Hippocampal formation (tissue), 2 donors: ENCODE measurements around the gene SLC36A1.
"Not testable (repeated sequence)": the region's sequence is repeated elsewhere in the genome, so short reads cannot be mapped to it uniquely, and the experiment has no call there.

Source experiments
- DNase-seq, 2 donors: peaks; one replicate each; lab custom pipeline; 2025; lab: John Stamatoyannopoulos, UW

The SLC36A1 gene

GRCh38 chr5:151447174-151448037 lies at the start of gene SLC36A1:
TSS of gene SLC36A1 (plus strand) at chr5:151447603. CDS start at chr5:151458793, 11,190 bp downstream.
- DNase-seq: peak; percentile 87 to 90

- no peak for DNase-seq
These were observed 41.9 kb upstream of the SLC36A1 start for GRCh38 chr5:151405334-151406160.

- DNase-seq: no peak
These were observed 41.0 kb upstream of the SLC36A1 start for GRCh38 chr5:151406322-151406947.

DNA sequence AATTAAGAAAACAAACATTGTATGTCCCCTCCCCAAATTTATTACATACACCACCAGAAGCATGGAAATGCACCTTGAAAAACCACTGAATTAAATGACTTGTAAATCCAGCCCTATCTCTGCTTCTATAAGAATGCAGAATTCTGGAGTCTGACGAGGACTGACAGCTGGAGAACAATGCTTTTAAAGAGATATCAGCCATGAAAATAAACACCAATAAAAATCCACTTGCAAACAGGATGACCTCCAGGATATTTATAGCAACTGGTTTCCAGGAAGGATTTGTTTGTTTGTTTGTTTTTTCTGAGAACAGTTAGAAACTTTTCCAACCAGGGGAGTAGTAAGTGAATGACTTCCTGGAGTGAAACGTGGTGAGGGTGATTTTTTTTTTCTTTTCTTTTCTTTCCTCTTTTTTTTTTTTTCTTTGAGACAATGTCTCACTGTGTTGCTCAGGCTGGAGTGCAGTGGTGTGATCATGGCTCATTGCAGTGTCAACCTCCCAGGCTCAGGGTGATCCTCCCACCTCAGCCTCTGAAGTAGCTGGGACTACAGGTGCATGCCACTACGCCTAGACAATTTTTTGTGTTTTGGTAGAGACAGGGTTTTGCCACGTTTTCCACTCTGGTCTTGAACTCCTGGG lies 38.7 kb upstream of the SLC36A1 start:
- no peak for DNase-seq

DNA sequence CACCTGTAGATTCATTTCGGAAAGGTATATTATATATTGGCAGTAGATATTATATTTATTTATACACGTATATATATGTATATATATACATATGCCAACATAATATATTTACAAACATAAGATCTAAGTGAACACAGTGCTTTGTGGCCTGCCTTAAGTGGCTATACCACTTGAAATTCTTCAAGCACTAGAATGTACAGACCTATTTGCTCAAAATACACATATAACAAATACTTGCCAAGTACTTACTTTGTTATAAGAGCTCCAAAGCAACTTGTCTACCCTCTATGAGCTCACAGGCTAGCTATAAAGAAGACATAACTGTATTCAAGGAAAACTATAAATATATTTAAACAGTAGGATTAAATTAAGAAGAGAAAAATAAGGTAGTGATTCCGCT lies 33.6 kb upstream of the SLC36A1 start:
- no peak for DNase-seq

GRCh38 chr5:151414536-151414935 lies 32.9 kb upstream of the SLC36A1 start:
- DNase-seq: no peak

DNA sequence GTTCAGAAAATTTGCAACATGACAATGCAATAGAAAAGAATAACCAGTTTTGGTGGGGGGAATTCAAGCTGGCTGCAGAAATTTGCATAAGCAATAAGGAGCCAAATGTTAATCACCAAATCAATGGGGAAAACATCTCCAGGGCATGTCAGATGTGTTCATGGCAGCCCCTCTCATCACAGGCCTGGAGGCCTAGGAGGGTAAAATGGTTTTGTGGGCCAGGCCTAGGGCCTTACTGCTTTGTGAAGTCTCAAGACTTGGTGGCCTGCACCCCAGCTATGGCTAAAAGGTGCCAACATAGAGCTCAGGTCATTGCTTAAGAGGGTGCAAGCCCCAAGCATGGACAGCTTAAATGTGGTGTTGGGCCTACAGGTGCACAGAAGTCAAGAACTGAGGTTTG lies 29.7 kb upstream of the SLC36A1 start:
- no peak for DNase-seq

- no peak for DNase-seq
These were observed 27.3 kb upstream of the SLC36A1 start for GRCh38 chr5:151420127-151420526.

- DNase-seq: no peak
These were observed 22.4 kb upstream of the SLC36A1 start for GRCh38 chr5:151424892-151425523.

GRCh38 chr5:151426347-151426746 lies 21.1 kb upstream of the SLC36A1 start:
- DNase-seq: not testable (repeated sequence)

DNA sequence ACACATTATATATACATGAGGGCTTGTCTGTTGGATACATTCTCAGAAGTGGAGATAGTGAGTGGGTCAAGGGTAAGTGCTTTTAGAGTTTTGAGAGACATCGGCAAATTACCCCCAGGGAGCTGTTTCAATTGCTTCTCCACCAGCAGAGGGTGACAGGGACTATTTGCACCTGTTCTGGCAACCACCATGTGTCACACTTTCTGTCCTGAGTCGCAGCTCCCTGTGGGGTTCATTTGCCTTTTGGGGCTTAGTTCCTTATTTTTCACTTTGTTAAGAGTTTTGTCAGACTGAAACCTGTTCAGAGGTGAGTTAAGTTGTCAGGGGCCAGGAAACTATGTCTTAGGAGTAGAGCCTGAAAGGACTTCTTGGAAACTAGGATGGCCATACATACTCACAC lies 20.1 kb upstream of the SLC36A1 start:
- DNase-seq: no peak

GRCh38 chr5:151430731-151431130 lies 16.7 kb upstream of the SLC36A1 start:
- DNase-seq: peak in 1 of 2 donors; percentile 55

GRCh38 chr5:151431666-151432065 lies 15.7 kb upstream of the SLC36A1 start:
- no peak for DNase-seq

- DNase-seq: no peak
These were observed 15.2 kb upstream of the SLC36A1 start for GRCh38 chr5:151432210-151432609.

DNA sequence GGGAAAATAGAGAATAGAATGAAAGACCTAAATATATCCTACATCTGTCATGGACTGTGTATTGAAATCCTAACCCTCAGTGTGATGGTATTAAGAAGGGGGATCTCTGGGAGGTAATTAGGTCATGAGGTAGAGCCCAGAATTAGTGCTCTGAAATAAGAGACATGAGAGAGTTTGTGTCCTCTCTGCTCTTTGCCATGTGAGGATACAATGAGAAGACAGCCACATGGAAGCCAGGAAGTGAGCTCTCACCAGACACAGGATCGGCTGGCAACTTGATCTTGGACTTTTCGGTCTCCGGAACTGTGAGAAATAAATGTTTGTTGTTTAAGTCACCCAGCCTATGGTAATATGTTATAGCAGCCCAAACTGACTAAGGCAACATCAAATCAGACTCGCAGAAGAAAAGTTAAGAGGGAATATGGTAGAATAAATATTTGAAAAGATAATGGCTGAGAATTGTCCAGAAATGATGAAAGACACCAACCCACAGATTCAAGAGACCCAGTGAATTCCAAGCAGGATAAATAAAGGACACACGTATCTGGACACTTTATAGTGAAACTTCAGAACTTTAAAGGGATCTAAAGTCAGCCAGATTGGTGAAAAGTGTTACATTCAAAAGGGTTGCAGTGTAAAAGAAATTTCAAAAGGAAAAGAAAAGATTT lies 12.7 kb upstream of the SLC36A1 start:
- no peak for DNase-seq

DNA sequence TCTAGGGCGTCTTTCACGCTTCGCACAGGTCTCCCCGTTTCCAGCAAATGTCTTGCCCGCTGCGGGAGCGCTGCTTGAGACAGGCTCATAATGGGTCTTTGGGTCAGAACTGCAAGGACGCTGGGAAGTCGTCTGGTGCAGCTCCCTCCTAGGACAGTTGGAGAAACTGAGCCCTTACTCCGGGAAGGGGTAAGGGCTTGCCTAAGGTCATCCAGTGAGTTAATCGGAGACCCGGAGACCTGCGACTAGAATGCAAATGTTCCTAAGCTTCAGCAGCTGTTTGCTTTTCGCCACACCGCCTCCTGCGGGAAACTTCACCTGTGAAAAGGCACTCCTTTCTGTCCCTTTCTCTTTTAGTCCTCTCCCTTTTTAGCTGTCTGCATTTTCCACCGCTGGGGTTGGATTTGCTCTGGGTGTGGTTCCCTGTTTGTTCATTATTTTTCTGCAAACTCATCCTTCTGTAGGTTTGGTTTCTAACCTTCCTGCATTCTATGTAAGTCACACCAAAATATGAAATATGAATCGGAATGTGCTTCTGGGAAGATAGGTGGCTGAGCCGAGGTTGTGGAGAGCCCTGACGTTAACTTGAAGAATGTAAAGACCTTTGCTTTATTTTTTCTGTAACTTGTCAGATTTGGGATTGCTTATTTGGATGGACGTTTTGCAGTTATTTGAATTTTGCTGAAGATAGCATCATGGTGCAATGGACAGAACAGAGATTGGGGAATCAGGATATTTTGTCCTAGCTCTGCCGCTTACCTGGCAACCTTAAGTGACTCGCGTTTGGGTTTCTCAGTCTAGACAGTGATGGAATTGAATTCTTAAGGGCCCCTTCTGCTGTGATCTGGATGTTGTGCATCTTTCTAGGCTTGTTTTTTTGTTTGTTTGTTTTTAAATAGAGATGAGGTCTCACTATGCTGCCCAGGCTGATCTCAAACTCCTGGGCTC lies 909 bp downstream of the SLC36A1 start:
- DNase-seq: peak in 1 of 2 donors; percentile 30

- no peak for DNase-seq
These were observed 1.9 kb downstream of the SLC36A1 start for GRCh38 chr5:151449297-151449696.

DNA sequence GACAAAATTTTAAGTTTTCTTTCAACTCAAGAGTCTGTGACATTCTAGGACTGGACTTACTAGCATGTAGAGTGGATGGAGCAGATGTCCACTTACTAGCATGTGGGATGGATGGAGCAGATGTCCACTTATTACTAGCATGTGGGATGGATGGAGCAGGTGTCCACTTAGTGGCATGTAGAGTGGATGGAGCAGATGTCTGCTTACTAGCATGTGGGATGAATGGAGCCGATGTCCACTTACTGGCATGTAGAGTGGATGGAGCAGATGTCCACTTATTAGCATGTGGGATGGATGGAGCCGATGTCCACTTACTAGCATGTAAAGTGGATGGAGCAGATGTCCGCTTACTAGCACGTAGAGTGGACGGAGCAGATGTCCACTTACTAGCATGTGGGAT lies 2.4 kb downstream of the SLC36A1 start:
- DNase-seq: no peak

DNA sequence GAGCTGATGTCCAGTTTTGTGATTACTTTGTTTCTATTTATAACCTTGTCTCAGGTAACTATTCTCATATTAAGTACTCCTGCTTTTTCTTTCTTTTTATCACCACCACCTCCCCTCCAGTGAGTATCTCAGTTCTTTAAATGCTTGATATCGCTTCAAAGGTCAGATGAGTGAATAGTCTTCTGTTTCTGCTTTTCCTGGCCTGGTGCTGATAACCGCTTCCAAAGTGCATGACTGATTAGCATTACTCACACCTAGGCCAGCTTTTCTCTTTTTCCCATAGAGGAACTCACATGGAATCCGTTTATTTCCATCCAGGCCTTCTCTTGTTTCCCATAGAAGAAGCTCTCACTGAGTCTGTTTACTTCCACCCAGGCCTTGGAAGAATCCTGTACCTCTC lies 3.2 kb downstream of the SLC36A1 start:
- DNase-seq: no peak
